ENCODE data around the gene POFUT1. TPM values are rescaled to one million over a fixed set of nuclear protein-coding genes. Genes with fewer than 3 reads are reported as not detected.

POFUT1 gene
- polyA plus RNA-seq, 1 of the 3 experiments (the other 2 are of a cell fraction), result 35.6 TPM

DNA sequence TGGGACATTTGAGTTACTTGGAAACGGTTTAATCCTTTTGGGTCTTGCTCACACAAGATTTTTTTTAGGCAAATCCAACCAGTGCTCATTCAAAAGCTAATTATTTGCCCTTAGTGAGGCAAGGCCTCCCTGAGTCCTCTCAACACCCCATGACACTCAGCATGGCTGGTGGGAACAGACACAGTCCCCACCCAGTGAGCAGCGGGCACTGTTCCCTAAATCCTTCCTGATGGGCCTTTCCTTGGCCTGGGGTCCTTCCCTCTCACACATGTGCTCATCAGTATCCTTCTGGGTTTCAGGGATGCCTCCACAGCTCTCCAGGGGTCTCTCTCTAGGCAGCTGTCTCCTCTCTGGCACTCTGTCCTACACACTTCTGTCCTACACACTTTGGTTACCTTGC lies 28.2 kb upstream of the POFUT1 start:
- CTCF ChIA-PET, result no interaction called here
- Histone ChIP-seq H3K9me3 (no peaks in the 10 kb centered on the region), H3K36me3 (replicated peaks in 1 of 2; ENCODE audit: control insufficient read depth in 1 of 2, insufficient read depth in 2 of 2, low read length in 1 of 2) (no peaks in the 10 kb centered on the region), H3K27ac (ENCODE audit: low read depth in 2 of 2, low read length in 1 of 2) (no peak overlapping the region), H4K20me1 (ENCODE audit: insufficient read depth) (no peaks in the 10 kb centered on the region), H3K79me2 (ENCODE audit: insufficient read depth) (no peaks in the 10 kb centered on the region), H2AFZ (ENCODE audit: low read depth) (no peak overlapping the region), H3K4me2 (no peak overlapping the region), H3K9me2 (no peaks in the 10 kb centered on the region), H3K4me1 (ENCODE audit: control insufficient read depth in 1 of 2, insufficient read depth in 2 of 2, low read depth in 1 of 2, low read length in 1 of 2) (no peaks in the 10 kb centered on the region), H3K27me3 (ENCODE audit: insufficient read depth) (no peaks in the 10 kb centered on the region), H3F3A (replicated peaks; ENCODE audit: insufficient read depth) (no peaks in the 10 kb centered on the region), H3K9ac (no peak overlapping the region), H3K4me3 (ENCODE audit: low read depth in 2 of 2, low read length in 1 of 2) (no peak overlapping the region)
- POLR2A ChIA-PET, result no interaction called here
- DNase-seq, result no peak
- WGBS (ENCODE audit: low lambda C conversion rate), result 48% methylated on average over 2 of the region's 2 CpGs
- no peak for TF ChIP-seq MXI1 (IDR thresholded peaks at IDR 0.05; ENCODE audit: low read depth, low read length)
- TF ChIP-seq RFX5 (IDR thresholded peaks at IDR 0.05; ENCODE audit: low read length), result no peak
- no peak for TF ChIP-seq FOXJ3 (CRISPR knock-in tag; IDR thresholded peaks at IDR 0.05)
- no peak for TF ChIP-seq YY1 (IDR thresholded peaks at IDR 0.05; ENCODE audit: low read depth)
- TF ChIP-seq, protein P1, sequence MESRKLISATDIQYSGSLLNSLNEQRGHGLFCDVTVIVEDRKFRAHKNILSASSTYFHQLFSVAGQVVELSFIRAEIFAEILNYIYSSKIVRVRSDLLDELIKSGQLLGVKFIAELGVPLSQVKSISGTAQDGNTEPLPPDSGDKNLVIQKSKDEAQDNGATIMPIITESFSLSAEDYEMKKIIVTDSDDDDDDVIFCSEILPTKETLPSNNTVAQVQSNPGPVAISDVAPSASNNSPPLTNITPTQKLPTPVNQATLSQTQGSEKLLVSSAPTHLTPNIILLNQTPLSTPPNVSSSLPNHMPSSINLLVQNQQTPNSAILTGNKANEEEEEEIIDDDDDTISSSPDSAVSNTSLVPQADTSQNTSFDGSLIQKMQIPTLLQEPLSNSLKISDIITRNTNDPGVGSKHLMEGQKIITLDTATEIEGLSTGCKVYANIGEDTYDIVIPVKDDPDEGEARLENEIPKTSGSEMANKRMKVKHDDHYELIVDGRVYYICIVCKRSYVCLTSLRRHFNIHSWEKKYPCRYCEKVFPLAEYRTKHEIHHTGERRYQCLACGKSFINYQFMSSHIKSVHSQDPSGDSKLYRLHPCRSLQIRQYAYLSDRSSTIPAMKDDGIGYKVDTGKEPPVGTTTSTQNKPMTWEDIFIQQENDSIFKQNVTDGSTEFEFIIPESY (IDR thresholded peaks at IDR 0.05; ENCODE audit: borderline replicate concordance, low read depth), result no peak
- TF ChIP-seq, protein P2, sequence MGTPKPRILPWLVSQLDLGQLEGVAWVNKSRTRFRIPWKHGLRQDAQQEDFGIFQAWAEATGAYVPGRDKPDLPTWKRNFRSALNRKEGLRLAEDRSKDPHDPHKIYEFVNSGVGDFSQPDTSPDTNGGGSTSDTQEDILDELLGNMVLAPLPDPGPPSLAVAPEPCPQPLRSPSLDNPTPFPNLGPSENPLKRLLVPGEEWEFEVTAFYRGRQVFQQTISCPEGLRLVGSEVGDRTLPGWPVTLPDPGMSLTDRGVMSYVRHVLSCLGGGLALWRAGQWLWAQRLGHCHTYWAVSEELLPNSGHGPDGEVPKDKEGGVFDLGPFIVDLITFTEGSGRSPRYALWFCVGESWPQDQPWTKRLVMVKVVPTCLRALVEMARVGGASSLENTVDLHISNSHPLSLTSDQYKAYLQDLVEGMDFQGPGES (IDR thresholded peaks at IDR 0.05; ENCODE audit: low read depth, low read length), result no peak

DNA sequence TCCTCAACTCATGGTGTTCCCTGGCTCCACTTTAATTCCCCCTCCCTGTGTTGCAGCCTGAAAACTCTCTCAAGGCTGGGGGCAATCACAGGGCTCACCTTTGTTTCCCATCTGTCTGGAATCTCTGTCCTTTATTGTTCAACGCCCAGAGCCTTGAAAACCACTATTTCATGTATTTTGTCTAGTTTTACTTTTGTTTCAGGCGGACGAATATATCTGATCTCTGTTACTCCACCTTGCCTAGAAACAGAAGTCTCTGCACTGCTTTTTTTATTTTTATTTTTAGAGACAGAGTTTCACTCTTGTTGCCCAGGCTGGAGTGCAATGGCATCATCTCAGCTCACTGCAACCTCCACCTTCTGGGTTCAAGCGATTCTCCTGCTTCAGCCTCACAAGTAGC lies 27.7 kb upstream of the POFUT1 start:
- ChIA-PET CTCF (no interaction called here), POLR2A (no interaction called here)
- Histone ChIP-seq H3K27me3 (ENCODE audit: insufficient read depth) (no peaks in the 10 kb centered on the region), H3K9me3 (no peaks in the 10 kb centered on the region), H3K36me3 (replicated peaks in 1 of 2; ENCODE audit: control insufficient read depth in 1 of 2, insufficient read depth in 2 of 2, low read length in 1 of 2) (no peaks in the 10 kb centered on the region), H3K9me2 (no peaks in the 10 kb centered on the region), H3K79me2 (ENCODE audit: insufficient read depth) (no peaks in the 10 kb centered on the region), H2AFZ (ENCODE audit: low read depth) (no peak overlapping the region), H4K20me1 (ENCODE audit: insufficient read depth) (no peaks in the 10 kb centered on the region), H3K4me1 (ENCODE audit: control insufficient read depth in 1 of 2, insufficient read depth in 2 of 2, low read depth in 1 of 2, low read length in 1 of 2) (no peaks in the 10 kb centered on the region), H3K4me3 (ENCODE audit: low read depth in 2 of 2, low read length in 1 of 2) (no peak overlapping the region), H3K9ac (no peak overlapping the region), H3K4me2 (no peak overlapping the region), H3F3A (replicated peaks; ENCODE audit: insufficient read depth) (no peaks in the 10 kb centered on the region), H3K27ac (ENCODE audit: low read depth in 2 of 2, low read length in 1 of 2) (no peak overlapping the region)
- TF ChIP-seq FOXM1 (IDR thresholded peaks at IDR 0.05; ENCODE audit: low read depth), result no peak
- no peak for TF ChIP-seq TEAD4 (IDR thresholded peaks at IDR 0.05; ENCODE audit: borderline replicate concordance, insufficient read depth)
- TF ChIP-seq GABPA (IDR thresholded peaks at IDR 0.05; ENCODE audit: low read depth), result no peak
- TF ChIP-seq, protein P3, sequence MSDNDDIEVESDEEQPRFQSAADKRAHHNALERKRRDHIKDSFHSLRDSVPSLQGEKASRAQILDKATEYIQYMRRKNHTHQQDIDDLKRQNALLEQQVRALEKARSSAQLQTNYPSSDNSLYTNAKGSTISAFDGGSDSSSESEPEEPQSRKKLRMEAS (IDR thresholded peaks at IDR 0.05; ENCODE audit: low read depth), result no peak
- no peak for TF ChIP-seq JUND (IDR thresholded peaks at IDR 0.05)
- TF ChIP-seq NFIC (IDR thresholded peaks at IDR 0.05; ENCODE audit: borderline replicate concordance), result no peak
- no peak for TF ChIP-seq YY1 (IDR thresholded peaks at IDR 0.05; ENCODE audit: low read depth)
- TF ChIP-seq FOXJ3 (CRISPR knock-in tag; IDR thresholded peaks at IDR 0.05), result no peak
- no peak for TF ChIP-seq EZH2phosphoT487 (IDR thresholded peaks at IDR 0.05; ENCODE audit: borderline replicate concordance, low read depth)
- no peak for TF ChIP-seq FOSL2 (IDR thresholded peaks at IDR 0.05; ENCODE audit: borderline replicate concordance, low read depth)
- no peak for TF ChIP-seq RXRA (IDR thresholded peaks at IDR 0.05; ENCODE audit: borderline replicate concordance, low read depth)
- TF ChIP-seq, protein P4, sequence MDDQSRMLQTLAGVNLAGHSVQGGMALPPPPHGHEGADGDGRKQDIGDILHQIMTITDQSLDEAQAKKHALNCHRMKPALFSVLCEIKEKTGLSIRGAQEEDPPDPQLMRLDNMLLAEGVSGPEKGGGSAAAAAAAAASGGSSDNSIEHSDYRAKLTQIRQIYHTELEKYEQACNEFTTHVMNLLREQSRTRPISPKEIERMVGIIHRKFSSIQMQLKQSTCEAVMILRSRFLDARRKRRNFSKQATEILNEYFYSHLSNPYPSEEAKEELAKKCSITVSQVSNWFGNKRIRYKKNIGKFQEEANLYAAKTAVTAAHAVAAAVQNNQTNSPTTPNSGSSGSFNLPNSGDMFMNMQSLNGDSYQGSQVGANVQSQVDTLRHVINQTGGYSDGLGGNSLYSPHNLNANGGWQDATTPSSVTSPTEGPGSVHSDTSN (IDR thresholded peaks at IDR 0.05), result no peak
- TF ChIP-seq CHD2 (IDR thresholded peaks at IDR 0.05; ENCODE audit: low read length, partially characterized antibody), result no peak
- TF ChIP-seq TCF12 (IDR thresholded peaks at IDR 0.05), result no peak
- TF ChIP-seq, protein P5, sequence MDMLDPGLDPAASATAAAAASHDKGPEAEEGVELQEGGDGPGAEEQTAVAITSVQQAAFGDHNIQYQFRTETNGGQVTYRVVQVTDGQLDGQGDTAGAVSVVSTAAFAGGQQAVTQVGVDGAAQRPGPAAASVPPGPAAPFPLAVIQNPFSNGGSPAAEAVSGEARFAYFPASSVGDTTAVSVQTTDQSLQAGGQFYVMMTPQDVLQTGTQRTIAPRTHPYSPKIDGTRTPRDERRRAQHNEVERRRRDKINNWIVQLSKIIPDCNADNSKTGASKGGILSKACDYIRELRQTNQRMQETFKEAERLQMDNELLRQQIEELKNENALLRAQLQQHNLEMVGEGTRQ (IDR thresholded peaks at IDR 0.05; ENCODE audit: borderline replicate concordance, low read depth, low read length), result no peak
- no peak for TF ChIP-seq SIN3A (IDR thresholded peaks at IDR 0.05; ENCODE audit: borderline replicate concordance, low read depth, low read length)
- 88% methylated on average over 4 of the region's 4 CpGs for WGBS (ENCODE audit: low lambda C conversion rate)
- no peak for DNase-seq

All from SK-N-SH (cell line).